Ishikawa (cell line): ENCODE measurements around the gene PLCL1.

Experiments used
- EP300 ChIP-seq: IDR thresholded peaks from 2 replicates; pipeline ENCODE4 v1.6.1; 2012; ENCODE audit warnings: borderline replicate concordance
- REST ChIP-seq: IDR thresholded peaks from 2 replicates; pipeline ENCODE4 v1.6.1; 2012; ENCODE audit warnings: low read depth, mild to moderate bottlenecking

- TF ChIP-seq EP300 (no peak), REST (no peak)
Measured at GRCh38 chr2:197805715-197806633, 1.6 kb downstream of the PLCL1 start.
